MV-4-11 (cell line): ENCODE data around the gene ALDH1A1.

Source experiments
- DNase-seq: peaks from one replicate; lab custom pipeline; 2025; lab: John Stamatoyannopoulos, UW

Gene ALDH1A1

GRCh38 chr9:72952914-72953313 lies at the start of gene ALDH1A1:
Gene ALDH1A1, minus strand, starts transcription at chr9:72953053. Its CDS starts 53 bp downstream, at chr9:72953000.
- DNase-seq: no peak

- DNase-seq: no peak
Observed at GRCh38 chr9:73001860-73002259, 49.0 kb upstream of the ALDH1A1 start.

DNA sequence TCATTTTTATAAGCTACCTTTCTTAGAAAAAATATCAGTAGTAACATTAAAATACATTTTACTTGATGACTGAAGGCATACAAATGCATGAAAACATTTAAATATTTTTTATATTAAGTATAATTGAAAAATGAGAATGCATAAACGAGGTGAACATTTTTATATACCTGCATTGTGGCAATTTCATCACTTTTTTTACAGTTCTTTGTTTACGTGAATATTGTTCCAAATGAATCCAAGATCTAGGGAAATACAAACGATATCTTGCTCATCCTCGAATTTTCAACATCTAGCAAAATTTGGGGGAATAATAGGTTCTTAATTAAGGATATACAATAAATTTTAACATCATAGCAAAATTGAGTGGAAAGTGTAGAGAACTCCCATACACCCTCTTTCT lies 45.5 kb upstream of the ALDH1A1 start:
- no peak for DNase-seq

DNA sequence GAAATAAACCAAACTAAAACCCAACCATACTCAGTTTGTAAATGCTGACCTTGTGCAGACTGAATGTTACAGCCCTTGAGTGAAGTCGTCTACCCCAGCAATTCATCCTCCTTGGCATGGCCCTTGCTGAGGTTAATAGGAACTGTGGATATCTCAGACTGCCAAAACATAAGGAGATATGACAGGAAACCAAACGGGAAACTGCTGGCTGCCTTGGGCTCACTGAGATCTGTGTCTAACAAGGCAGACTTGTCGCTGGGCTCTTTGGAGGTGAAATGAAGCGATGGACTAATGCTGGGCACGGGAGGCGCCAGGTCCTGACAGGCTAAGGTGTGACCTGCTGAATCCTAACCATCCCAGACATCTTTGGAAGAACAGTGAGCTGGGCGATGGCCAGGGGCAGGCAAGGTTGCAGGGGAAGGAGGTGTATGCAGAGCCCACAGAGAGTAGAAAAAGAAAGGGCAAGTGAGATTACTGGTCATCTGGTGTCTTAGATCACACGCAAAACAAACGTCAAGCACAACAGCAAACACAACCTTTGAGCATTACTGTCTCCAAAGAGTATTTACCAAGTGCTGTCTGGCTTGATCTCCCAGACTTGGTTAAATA lies 44.6 kb upstream of the ALDH1A1 start:
- no peak for DNase-seq

- no peak for DNase-seq
Observed at GRCh38 chr9:72996684-72997314, 43.9 kb upstream of the ALDH1A1 start.

- peak; percentile 37 for DNase-seq
Observed at GRCh38 chr9:72996114-72996513, 43.3 kb upstream of the ALDH1A1 start.

- no peak for DNase-seq
Observed at GRCh38 chr9:72995131-72996024, 42.5 kb upstream of the ALDH1A1 start.

GRCh38 chr9:72991772-72992171 lies 38.9 kb upstream of the ALDH1A1 start:
- no peak for DNase-seq

DNA sequence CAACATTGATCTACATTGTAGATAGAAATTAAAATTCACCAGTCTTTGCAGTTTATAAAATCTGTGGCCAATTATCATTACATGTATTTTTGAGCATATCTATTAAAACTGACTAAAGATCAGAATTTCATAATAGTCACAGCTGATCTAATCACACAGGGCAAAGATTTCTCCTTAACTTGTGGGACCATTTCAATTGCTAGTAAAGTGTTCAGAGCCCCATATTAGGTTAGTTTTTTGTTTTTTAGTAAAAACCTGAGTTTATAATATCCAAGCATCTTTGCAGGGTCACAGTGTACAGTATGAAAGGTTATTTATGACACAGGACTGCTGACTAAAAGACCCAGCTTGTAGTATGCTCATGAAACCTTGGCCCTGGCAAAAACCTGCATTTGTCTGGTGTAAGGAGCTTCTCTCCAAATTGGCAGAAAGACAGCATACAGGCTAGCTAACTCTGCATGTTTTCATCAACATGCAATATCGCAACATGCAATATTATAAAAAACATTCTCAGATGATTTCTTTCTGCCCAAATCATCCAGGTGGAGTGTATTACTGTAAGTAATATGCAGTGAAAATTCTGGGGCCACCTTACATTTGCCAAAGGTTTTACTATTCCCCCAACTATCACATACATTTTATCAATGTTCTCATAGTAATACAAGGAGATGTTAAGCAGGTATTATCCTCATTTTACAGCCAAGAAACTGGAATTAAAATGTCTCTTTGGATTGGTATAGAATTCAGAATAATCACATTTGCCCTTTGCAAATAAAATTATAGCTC lies 37.7 kb upstream of the ALDH1A1 start:
- DNase-seq: no peak

DNA sequence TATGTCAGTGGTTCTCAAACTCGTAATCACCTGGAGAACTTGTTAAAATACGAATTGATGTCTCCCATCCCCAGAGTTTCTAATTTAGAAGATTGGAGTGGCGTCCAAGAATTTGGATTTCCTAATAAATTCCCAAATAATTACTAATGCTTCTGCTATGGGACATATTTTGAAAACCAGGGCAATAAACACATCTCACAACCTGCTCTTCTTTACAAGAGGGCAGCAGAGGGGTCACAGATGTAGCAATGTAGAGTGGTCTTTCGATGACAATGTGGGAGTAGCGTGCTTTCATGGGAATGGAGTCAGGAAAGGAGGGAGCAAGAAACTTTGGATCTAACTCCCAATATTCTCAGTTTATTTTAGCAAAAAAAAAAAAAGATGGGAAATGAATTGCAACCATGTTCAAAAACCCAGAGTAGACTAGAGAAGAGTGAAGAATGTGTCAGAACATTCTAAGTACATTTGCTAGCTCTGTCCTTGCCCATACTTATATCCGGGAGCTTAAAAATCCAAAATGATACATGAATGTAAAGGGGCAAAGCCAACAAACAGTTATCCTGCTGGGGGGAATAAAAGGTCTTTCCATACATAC lies 33.8 kb upstream of the ALDH1A1 start:
- DNase-seq: no peak

- DNase-seq: no peak
Observed at GRCh38 chr9:72985746-72986145, 32.9 kb upstream of the ALDH1A1 start.

DNA sequence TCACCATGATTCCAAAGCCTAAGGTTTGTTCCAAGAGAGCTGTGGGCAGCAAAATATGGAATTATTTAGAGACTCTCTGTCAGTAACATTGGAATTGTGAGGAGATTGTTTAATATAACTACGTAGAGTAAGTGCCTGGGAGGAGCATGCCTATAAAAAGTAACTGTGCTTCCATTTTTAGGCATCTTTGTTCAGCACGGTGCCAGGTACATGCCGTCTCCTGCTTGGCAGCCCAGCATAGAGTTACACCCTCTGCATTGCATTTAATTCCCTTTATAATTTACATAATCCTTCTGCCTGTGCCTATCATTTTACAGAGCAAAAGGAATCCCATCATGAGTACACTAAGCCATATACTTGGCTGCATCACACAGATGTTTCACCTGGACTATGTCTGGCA lies 32.1 kb upstream of the ALDH1A1 start:
- no peak for DNase-seq

- no peak for DNase-seq
Observed at GRCh38 chr9:72984226-72984947, 31.5 kb upstream of the ALDH1A1 start.

- no peak for DNase-seq
Observed at GRCh38 chr9:72983512-72984225, 30.8 kb upstream of the ALDH1A1 start.

GRCh38 chr9:72983056-72983455 lies 30.2 kb upstream of the ALDH1A1 start:
- DNase-seq: no peak

DNA sequence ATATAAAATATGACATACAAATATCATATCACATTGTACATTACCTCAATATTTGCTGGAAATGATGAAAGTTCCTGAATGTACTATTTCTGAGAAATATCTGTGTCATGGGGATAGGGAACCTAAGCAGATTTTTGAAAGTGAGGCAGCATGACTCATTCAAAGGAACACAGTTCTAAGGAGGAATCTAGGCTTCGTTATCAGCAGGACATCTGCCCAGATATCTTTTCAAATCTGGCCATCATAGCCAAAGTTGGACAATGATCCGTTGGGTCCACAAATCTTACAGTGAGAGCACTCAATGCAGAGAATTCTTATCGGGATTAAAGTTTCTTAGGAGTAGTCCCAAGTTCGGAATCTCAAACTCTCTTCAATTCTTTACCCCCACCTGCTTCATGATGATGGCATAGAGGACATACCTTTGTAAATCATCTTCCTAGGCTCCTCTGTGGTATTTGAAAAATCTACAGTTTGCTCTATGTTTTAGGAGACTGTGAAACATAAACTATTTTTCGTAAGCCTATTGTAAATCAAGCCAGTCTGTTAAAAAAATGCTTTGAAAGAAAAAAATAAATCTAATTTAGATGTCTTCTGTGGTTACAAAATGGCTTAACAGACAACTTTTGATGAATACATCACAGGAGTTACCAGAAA lies 29.4 kb upstream of the ALDH1A1 start:
- DNase-seq: no peak

- no peak for DNase-seq
Observed at GRCh38 chr9:72981433-72981832, 28.6 kb upstream of the ALDH1A1 start.

GRCh38 chr9:72980600-72981265 lies 27.9 kb upstream of the ALDH1A1 start:
- no peak for DNase-seq

DNA sequence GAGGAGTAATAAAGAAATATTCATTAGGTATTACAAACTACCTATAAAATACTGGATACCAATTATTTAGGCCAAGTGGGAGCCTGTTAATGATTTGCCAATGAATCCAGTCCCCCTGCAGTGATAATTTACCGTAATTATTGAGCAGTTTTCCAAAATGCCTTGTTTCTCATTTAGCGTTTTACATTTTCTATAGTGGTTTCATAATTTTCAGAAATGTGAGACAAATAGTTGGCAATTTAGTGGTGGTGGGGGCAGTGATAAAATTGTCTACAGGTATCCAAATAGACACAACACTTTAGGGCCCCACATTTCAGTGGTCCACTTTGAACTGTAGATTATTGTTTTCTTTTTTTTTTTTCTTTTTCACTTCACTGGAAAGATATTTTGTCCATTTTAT lies 27.3 kb upstream of the ALDH1A1 start:
- DNase-seq: no peak
